C1 segment of cervical spinal cord (tissue), 14 donors: Measurements from ENCODE around the gene PRELP.

Experiments used
- DNase-seq, 14 donors: peaks; one replicate each; lab custom pipeline; 2025; lab: John Stamatoyannopoulos, UW

PRELP gene

GRCh38 chr1:203477748-203478147, 2.1 kb downstream of the PRELP start:
- no peak for DNase-seq

GRCh38 chr1:203478231-203478630, 2.6 kb downstream of the PRELP start:
- peak in 1 of 14 donors; percentile 57 for DNase-seq

GRCh38 chr1:203478986-203479385, 3.4 kb downstream of the PRELP start:
- no peak for DNase-seq

GRCh38 chr1:203479646-203480045, 4.0 kb downstream of the PRELP start:
- no peak for DNase-seq

- DNase-seq: no peak
Observed at GRCh38 chr1:203480084-203480483, 4.5 kb downstream of the PRELP start.

- peak in 2 of 14 donors; percentile 21 to 56 for DNase-seq
Observed at GRCh38 chr1:203480525-203481084, 5.0 kb downstream of the PRELP start.

GRCh38 chr1:203481196-203481595, 5.6 kb downstream of the PRELP start:
- DNase-seq: no peak

- DNase-seq: no peak
Observed at GRCh38 chr1:203486618-203487370, 11.2 kb downstream of the PRELP start.

GRCh38 chr1:203488539-203488938, 12.9 kb downstream of the PRELP start:
- no peak for DNase-seq

- DNase-seq: no peak
Observed at GRCh38 chr1:203490607-203491006, 15.0 kb downstream of the PRELP start.

- DNase-seq: peak in 1 of 14 donors; percentile 91
Observed at GRCh38 chr1:203491664-203492063, 16.1 kb downstream of the PRELP start.

GRCh38 chr1:203492082-203492747, 16.6 kb downstream of the PRELP start:
- DNase-seq: peak in 4 of 14 donors; percentile 45 to 100 (median 77)

- DNase-seq: peak in 1 of 14 donors; percentile 91
Observed at GRCh38 chr1:203492748-203493130, 17.1 kb downstream of the PRELP start.

GRCh38 chr1:203493901-203494300, 18.3 kb downstream of the PRELP start, which contains the start of gene OPTC:
TSS of gene OPTC (plus strand) at chr1:203494153. CDS start at chr1:203496006, 1,853 bp downstream.
- no peak for DNase-seq

GRCh38 chr1:203495845-203496244, 20.2 kb downstream of the PRELP start:
- no peak for DNase-seq

- no peak for DNase-seq
Observed at GRCh38 chr1:203497269-203497777, 21.7 kb downstream of the PRELP start.

- DNase-seq: no peak
Observed at GRCh38 chr1:203499643-203500278, 24.2 kb downstream of the PRELP start.

GRCh38 chr1:203500279-203500678, 24.7 kb downstream of the PRELP start:
- no peak for DNase-seq

- no peak for DNase-seq
Observed at GRCh38 chr1:203503836-203504235, 28.2 kb downstream of the PRELP start.

GRCh38 chr1:203504400-203505250, 29.0 kb downstream of the PRELP start:
- peak in 12 of 14 donors; percentile 10 to 70 (median 49) for DNase-seq
